GM12873 (cell line): ENCODE data around the gene HLA-DPB1.

Source experiments
- CTCF ChIP-seq: IDR thresholded peaks from 2 replicates; pipeline ENCODE4 v1.5.1; 2012; ENCODE audit warnings: low read depth, mild to moderate bottlenecking, moderate library complexity, low read length, control low read depth; ENCODE audit not compliant: insufficient read depth; ENCODE audit errors: missing control alignments

Gene HLA-DPB1

GRCh38 chr6:33128318-33128717 is 52.5 kb downstream of the HLA-DPB1 start:
- TF ChIP-seq CTCF: no peak

- TF ChIP-seq CTCF: no peak
Observed at GRCh38 chr6:33132081-33132524, 56.3 kb downstream of the HLA-DPB1 start.

- TF ChIP-seq CTCF: no peak
Observed at GRCh38 chr6:33136310-33136900, 60.6 kb downstream of the HLA-DPB1 start.
